ENCODE measurements around the gene PLXDC2.

The PLXDC2 gene

GRCh38 chr10:20233423-20233822 is 417.2 kb downstream of the PLXDC2 start:
- H3K4me1 ChIP-seq, result no peaks in the 10 kb centered on the region
- DNase-seq, result no peak
- H3K27ac ChIP-seq, result no peak overlapping the region
- intact Hi-C loops (cut with DNase I; ENCODE audit: low total_unique reads), result no loop called here
- no peak overlapping the region for H3K4me3 ChIP-seq
- TF ChIP-seq, protein P1, sequence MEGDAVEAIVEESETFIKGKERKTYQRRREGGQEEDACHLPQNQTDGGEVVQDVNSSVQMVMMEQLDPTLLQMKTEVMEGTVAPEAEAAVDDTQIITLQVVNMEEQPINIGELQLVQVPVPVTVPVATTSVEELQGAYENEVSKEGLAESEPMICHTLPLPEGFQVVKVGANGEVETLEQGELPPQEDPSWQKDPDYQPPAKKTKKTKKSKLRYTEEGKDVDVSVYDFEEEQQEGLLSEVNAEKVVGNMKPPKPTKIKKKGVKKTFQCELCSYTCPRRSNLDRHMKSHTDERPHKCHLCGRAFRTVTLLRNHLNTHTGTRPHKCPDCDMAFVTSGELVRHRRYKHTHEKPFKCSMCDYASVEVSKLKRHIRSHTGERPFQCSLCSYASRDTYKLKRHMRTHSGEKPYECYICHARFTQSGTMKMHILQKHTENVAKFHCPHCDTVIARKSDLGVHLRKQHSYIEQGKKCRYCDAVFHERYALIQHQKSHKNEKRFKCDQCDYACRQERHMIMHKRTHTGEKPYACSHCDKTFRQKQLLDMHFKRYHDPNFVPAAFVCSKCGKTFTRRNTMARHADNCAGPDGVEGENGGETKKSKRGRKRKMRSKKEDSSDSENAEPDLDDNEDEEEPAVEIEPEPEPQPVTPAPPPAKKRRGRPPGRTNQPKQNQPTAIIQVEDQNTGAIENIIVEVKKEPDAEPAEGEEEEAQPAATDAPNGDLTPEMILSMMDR (IDR thresholded peaks at IDR 0.05), result no peak
- H3K36me3 ChIP-seq, result peaks cover 0 to 5% (median 0%) of the 10 kb centered on the region in 3 donors
- H3K27me3 ChIP-seq, result no peaks in the 10 kb centered on the region
- H3K9me3 ChIP-seq, result no peaks in the 10 kb centered on the region

DNA sequence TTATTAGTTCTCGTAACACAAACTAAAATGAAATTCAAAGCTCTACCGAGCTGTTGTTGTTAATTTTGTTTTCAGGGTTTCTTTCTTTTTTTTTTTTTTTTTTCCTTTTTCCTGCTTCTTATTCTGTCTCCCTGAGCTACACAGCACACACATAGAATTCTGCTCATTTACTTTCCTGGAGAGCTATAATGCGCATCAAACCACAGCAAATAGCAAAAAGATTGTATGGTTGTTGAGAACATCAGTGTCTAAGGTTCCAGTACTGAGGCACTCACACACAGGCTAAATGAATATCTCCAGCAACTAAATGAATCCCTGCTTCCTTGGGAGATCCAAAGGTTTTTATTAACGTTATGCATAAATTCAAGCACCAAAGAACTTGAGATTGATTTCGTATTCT is 418.3 kb downstream of the PLXDC2 start:
- H3K27me3 ChIP-seq, result no peaks in the 10 kb centered on the region
- H3K27ac ChIP-seq, result no peak overlapping the region
- H3K4me3 ChIP-seq, result no peak overlapping the region
- no peaks in the 10 kb centered on the region for H3K9me3 ChIP-seq
- TF ChIP-seq, protein P1 (IDR thresholded peaks at IDR 0.05), result no peak
- DNase-seq, result no peak
- H3K36me3 ChIP-seq, result peaks cover 0 to 5% (median 0%) of the 10 kb centered on the region in 3 donors
- intact Hi-C loops (cut with DNase I; ENCODE audit: low total_unique reads), result no loop called here
- H3K4me1 ChIP-seq, result no peaks in the 10 kb centered on the region

DNA sequence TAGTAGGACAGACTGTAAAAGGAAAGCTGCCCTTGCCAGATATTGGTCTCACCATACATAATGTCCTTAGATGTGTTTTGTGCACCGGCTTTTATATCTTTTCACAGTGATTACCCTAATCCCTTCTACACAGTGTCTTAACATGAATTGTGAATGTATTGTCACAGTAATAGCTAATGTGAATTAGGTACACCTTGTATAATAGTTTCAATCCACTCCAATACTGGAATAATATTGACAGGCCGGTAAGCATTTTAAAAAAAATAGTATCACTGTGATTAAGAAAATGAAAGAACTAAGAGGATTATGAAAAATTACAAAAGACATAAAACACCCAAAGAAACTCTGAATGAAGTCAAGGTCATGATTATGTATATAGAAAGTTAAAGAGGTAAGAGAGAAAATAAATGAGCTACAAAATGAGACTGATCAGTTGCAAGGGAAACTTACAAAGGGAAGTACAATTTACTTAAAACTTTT is 420.9 kb downstream of the PLXDC2 start:
- H3K27me3 ChIP-seq, result no peaks in the 10 kb centered on the region
- H3K36me3 ChIP-seq, result peaks cover 0 to 5% (median 0%) of the 10 kb centered on the region in 3 donors
- no peak overlapping the region for H3K27ac ChIP-seq
- TF ChIP-seq, protein P1 (IDR thresholded peaks at IDR 0.05), result no peak
- H3K9me3 ChIP-seq, result no peaks in the 10 kb centered on the region
- no peak for DNase-seq
- H3K4me1 ChIP-seq, result peaks cover 0 to 17% (median 0%) of the 10 kb centered on the region in 4 donors
- no peak overlapping the region for H3K4me3 ChIP-seq
- intact Hi-C loops (cut with DNase I; ENCODE audit: low total_unique reads), result no loop called here

DNA sequence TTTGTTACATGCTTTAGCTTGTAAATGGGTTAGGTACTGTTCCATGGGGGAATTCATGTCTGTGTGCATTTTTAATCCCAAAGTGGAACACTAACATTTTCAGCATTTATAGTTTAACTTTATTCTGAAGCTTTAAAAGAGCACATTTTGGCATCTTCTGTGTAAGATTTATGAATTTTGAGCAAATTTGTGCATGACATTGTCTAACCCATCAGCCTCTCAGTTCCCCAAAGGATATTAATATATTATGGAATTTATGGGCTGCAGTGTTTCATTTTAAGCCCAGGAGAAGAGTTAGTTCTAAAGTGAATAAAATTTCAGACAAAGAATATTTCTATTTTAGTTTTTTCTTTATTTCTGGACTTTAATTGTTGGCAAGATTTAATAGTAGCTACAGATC is 421.4 kb downstream of the PLXDC2 start:
- peaks cover 0 to 17% (median 0%) of the 10 kb centered on the region in 4 donors for H3K4me1 ChIP-seq
- no peaks in the 10 kb centered on the region for H3K27me3 ChIP-seq
- no peaks in the 10 kb centered on the region for H3K9me3 ChIP-seq
- peaks cover 0 to 5% (median 0%) of the 10 kb centered on the region in 3 donors for H3K36me3 ChIP-seq
- intact Hi-C loops (cut with DNase I; ENCODE audit: low total_unique reads), result no loop called here
- no peak for DNase-seq
- no peak overlapping the region for H3K27ac ChIP-seq
- H3K4me3 ChIP-seq, result no peak overlapping the region
- TF ChIP-seq, protein P1 (IDR thresholded peaks at IDR 0.05), result no peak

- Histone ChIP-seq H3K27ac (no peak overlapping the region), H3K4me1 (peaks cover 0 to 17% (median 0%) of the 10 kb centered on the region in 4 donors), H3K4me3 (no peak overlapping the region), H3K36me3 (peaks cover 7 to 11% (median 10%) of the 10 kb centered on the region in 3 donors), H3K27me3 (no peaks in the 10 kb centered on the region), H3K9me3 (no peaks in the 10 kb centered on the region)
- DNase-seq, result no peak
- intact Hi-C loops (cut with DNase I; ENCODE audit: low total_unique reads), result no loop called here
- TF ChIP-seq, protein P1 (IDR thresholded peaks at IDR 0.05), result no peak
Observed at GRCh38 chr10:20240643-20241042, 424.4 kb downstream of the PLXDC2 start.

DNA sequence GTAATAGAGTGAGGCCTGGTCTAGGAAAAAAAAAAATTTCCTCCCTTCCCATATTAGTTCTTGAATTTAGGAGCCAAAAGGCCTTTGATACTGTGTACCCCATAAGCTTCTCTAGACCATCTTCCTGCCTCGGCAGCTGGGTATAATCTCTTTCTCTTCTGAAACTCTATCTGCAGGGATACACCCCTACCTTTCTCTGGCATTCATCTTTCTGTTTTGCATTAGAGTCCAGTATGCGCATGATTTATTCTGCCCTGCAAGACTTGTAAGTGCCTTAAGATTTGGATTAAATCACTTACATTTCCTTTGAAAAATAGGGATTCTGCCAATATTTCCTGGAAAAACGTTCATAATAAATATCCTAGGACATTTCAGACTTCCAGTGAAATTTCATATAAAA is 431.2 kb downstream of the PLXDC2 start:
- H3K27ac ChIP-seq, result no peak overlapping the region
- H3K27me3 ChIP-seq, result no peaks in the 10 kb centered on the region
- no peaks in the 10 kb centered on the region for H3K9me3 ChIP-seq
- H3K4me3 ChIP-seq, result no peak overlapping the region
- TF ChIP-seq, protein P1 (IDR thresholded peaks at IDR 0.05), result no peak
- intact Hi-C loops (cut with DNase I; ENCODE audit: low total_unique reads), result no loop called here
- no peak for DNase-seq
- H3K36me3 ChIP-seq, result peaks cover 32 to 43% (median 37%) of the 10 kb centered on the region in 3 donors
- H3K4me1 ChIP-seq, result no peaks in the 10 kb centered on the region

Measured in tibial artery (tissue), 4 donors.